HepG2 (cell line): Measurements from ENCODE around the gene PKLR. TPM values are rescaled to one million over a fixed set of nuclear protein-coding genes. Genes with fewer than 3 reads are reported as not detected.
A peak's percentile ranks its signal among the peaks of the same experiment; 100 is the strongest.

ENCODE experiments used
- BCLAF1 ChIP-seq: fragments of 450-650 bp; IDR thresholded peaks from 2 replicates; pipeline ENCODE4 v1.6.1; 2017; ENCODE audit warnings: mild to moderate bottlenecking
- CENPT ChIP-seq: sonication (generic); formaldehyde crosslinking; IDR thresholded peaks from 2 replicates; pipeline ENCODE4 v1.8.0; 2022; ENCODE audit warnings: low read depth, mild to moderate bottlenecking, moderate library complexity, missing genetic modification reagents
- GABPA ChIP-seq, 2 experiments: IDR thresholded peaks; 2 replicates each; pipeline ENCODE4 v1.6.1; 2011 to 2016; ENCODE audit warnings: low read depth in 2 of 2, low read length in 1 of 2, missing biosample characterization in 1 of 2, missing genetic modification characterization in 1 of 2
- HNRNPH1 ChIP-seq: fragments of 200-400 bp; formaldehyde crosslinking; optimal IDR thresholded peaks from 2 replicates; pipeline ENCODE3; 2017; ENCODE audit warnings: mild to moderate bottlenecking, low read depth, low read length
- HNRNPK ChIP-seq: fragments of 200-400 bp; formaldehyde crosslinking; IDR thresholded peaks from 2 replicates; pipeline ENCODE4 v1.6.1; 2018; ENCODE audit warnings: low read length, low read depth, moderate library complexity, mild to moderate bottlenecking; ENCODE audit not compliant: poor library complexity, severe bottlenecking
- KDM6A ChIP-seq: IDR thresholded peaks from 2 replicates; pipeline ENCODE4 v1.6.1; 2016; ENCODE audit warnings: low read depth
- MEF2D ChIP-seq: sonication (generic); formaldehyde crosslinking; IDR thresholded peaks from 2 replicates; pipeline ENCODE4 v1.5.1; 2020; ENCODE audit warnings: mild to moderate bottlenecking, missing genetic modification reagents
- NR0B2 ChIP-seq: sonication (generic); formaldehyde crosslinking; IDR thresholded peaks from 2 replicates; pipeline ENCODE4 v1.4.0; 2020; ENCODE audit warnings: mild to moderate bottlenecking, missing genetic modification reagents
- REPIN1 ChIP-seq: sonication (generic); formaldehyde crosslinking; IDR thresholded peaks from 2 replicates; pipeline ENCODE4 v1.8.0; 2022; ENCODE audit warnings: missing genetic modification reagents, low read depth, mild to moderate bottlenecking, borderline replicate concordance
- RFX5 ChIP-seq: IDR thresholded peaks from 2 replicates; pipeline ENCODE4 v1.6.1; 2011; ENCODE audit warnings: low read depth, low read length, improper control_type of control experiment
- RFXAP ChIP-seq: sonication (generic); formaldehyde crosslinking; IDR thresholded peaks from 2 replicates; pipeline ENCODE4 v1.4.0; 2020; ENCODE audit warnings: missing genetic modification reagents, borderline replicate concordance
- U2AF1 ChIP-seq: fragments of 200-400 bp; formaldehyde crosslinking; optimal IDR thresholded peaks from 2 replicates; pipeline ENCODE3; 2017; ENCODE audit warnings: mild to moderate bottlenecking, low read depth, low read length
- ZKSCAN5 ChIP-seq: sonication (generic); formaldehyde crosslinking; IDR thresholded peaks from 2 replicates; pipeline ENCODE4 v1.5.1; 2020; ENCODE audit warnings: mild to moderate bottlenecking, missing genetic modification reagents
- ZNF121 ChIP-seq: sonication (generic); formaldehyde crosslinking; IDR thresholded peaks from 2 replicates; pipeline ENCODE4 v1.5.0; 2020; ENCODE audit warnings: mild to moderate bottlenecking, missing genetic modification reagents
- ZNF407 ChIP-seq: sonication (generic); formaldehyde crosslinking; IDR thresholded peaks from one replicate; pipeline ENCODE4 v1.5.1; 2020; ENCODE audit warnings: mild to moderate bottlenecking, missing genetic modification reagents; ENCODE audit errors: not compliant biosample characterization
- ZNF619 ChIP-seq: sonication (generic); formaldehyde crosslinking; IDR thresholded peaks from 2 replicates; pipeline ENCODE4 v1.4.0; 2020; ENCODE audit warnings: mild to moderate bottlenecking, missing genetic modification reagents
- ZNF850 ChIP-seq: sonication (generic); formaldehyde crosslinking; conservative IDR thresholded peaks from 2 replicates; pipeline ENCODE4 v1.9.0; 2021; ENCODE audit warnings: mild to moderate bottlenecking, missing genetic modification reagents
- polyA plus RNA-seq, 8 experiments: library from polyadenylated mRNA; depleted of rRNA in 3 of 8; stranded (reverse) in 7 of 8; unstranded in 1 of 8; fragments of >200 nt; fragmentation: Illumina TruSeq in 4 of 8; extraction: Trizol in 4 of 8; gene quantifications; 2 replicates each; pipeline versions ENCODE4 v1.2.1 to v1.2.3, GENCODE V29; 2011 to 2016; ENCODE audit warnings: low read depth in 4 of 8, missing spikeins in 1 of 8, mixed read lengths in 1 of 8; ENCODE audit not compliant: insufficient read depth in 1 of 8
- total RNA-seq, 5 experiments: library from RNA; depleted of rRNA; stranded (reverse); fragments of >200 nt; fragmentation: Illumina TruSeq; extraction: Trizol; gene quantifications; 2 replicates each; pipeline ENCODE4 v1.2.3, GENCODE V29; 2016; ENCODE audit warnings: low read depth in 1 of 5

The PKLR gene
- total and polyA plus RNA-seq, 2 of the 13 experiments (the other 11 are each of a cell fraction or from before 2014, with no cell fraction given): 10.3 to 29.3 TPM

GRCh38 chr1:155273343-155274245 is 27.6 kb downstream of the PKLR start, which contains the start of gene CLK2 (continued):
- TF ChIP-seq ZNF407 (no peak), MEF2D (CRISPR knock-in tag) (peak; percentile 9; the same call in 1 of the 2 replicates), ZNF121 (CRISPR knock-in tag) (no peak), ZKSCAN5 (CRISPR knock-in tag) (no peak), U2AF1 (no peak), HNRNPH1 (no peak), KDM6A (CRISPR knock-in tag) (no peak), NR0B2 (CRISPR knock-in tag) (0 out of 2 replicates have a peak, but pooled peaks have one; percentile 66), GABPA (IDR thresholded peaks at IDR 0.05; ENCODE audit: low read depth, low read length) (peak; percentile 36), GABPA (CRISPR knock-in tag; IDR thresholded peaks at IDR 0.05; ENCODE audit: low read depth) (peak; percentile 84), CENPT (CRISPR knock-in tag) (no peak), ZNF619 (no peak), ZNF850 (CRISPR knock-in tag) (no peak), HNRNPK (peak; percentile 41), RFX5 (no peak), RFXAP (CRISPR knock-in tag) (peak; percentile 73), BCLAF1 (no peak), REPIN1 (CRISPR knock-in tag) (peak; percentile 76)
